ENCODE data around the gene CTNNA1.

Gene CTNNA1

GRCh38 chr5:138926688-138927448 is 173.6 kb downstream of the CTNNA1 start:
- DNase-seq (ENCODE audit: low read depth): no peak
- no peak overlapping the region for H3K4me3 ChIP-seq (ENCODE audit: low read length)
- TF ChIP-seq, protein P1, sequence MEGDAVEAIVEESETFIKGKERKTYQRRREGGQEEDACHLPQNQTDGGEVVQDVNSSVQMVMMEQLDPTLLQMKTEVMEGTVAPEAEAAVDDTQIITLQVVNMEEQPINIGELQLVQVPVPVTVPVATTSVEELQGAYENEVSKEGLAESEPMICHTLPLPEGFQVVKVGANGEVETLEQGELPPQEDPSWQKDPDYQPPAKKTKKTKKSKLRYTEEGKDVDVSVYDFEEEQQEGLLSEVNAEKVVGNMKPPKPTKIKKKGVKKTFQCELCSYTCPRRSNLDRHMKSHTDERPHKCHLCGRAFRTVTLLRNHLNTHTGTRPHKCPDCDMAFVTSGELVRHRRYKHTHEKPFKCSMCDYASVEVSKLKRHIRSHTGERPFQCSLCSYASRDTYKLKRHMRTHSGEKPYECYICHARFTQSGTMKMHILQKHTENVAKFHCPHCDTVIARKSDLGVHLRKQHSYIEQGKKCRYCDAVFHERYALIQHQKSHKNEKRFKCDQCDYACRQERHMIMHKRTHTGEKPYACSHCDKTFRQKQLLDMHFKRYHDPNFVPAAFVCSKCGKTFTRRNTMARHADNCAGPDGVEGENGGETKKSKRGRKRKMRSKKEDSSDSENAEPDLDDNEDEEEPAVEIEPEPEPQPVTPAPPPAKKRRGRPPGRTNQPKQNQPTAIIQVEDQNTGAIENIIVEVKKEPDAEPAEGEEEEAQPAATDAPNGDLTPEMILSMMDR (IDR thresholded peaks at IDR 0.05; ENCODE audit: insufficient read depth, low read depth, low read length, missing control alignments): no peak

- DNase-seq (ENCODE audit: low read depth): no peak
- TF ChIP-seq, protein P1 (IDR thresholded peaks at IDR 0.05; ENCODE audit: insufficient read depth, low read depth, low read length, missing control alignments): no peak
- no peak overlapping the region for H3K4me3 ChIP-seq (ENCODE audit: low read length)
Measured at GRCh38 chr5:138927544-138927943, 174.3 kb downstream of the CTNNA1 start.

DNA sequence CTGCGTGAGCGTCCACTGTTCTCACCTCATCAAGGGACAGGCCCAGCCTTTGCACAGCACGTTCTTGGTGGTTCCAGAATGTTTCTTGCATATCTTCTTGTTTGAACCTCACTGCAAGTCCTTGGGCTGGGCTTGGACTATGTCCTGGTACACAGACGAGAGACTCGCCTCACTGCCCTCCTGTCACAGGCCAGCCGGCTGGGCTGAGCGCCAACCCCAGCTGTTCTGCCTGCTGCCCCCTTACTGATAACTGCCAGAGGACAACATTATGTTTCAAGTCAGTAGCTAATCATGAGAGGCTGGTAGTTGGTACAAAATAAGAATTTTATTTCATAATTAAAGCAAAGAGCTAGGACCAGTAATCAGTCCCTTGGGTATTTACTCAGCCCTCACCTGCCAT is 174.8 kb downstream of the CTNNA1 start:
- TF ChIP-seq, protein P1 (IDR thresholded peaks at IDR 0.05; ENCODE audit: insufficient read depth, low read depth, low read length, missing control alignments): no peak
- DNase-seq (ENCODE audit: low read depth): no peak
- no peak overlapping the region for H3K4me3 ChIP-seq (ENCODE audit: low read length)

GRCh38 chr5:138929571-138929955 is 176.3 kb downstream of the CTNNA1 start:
- TF ChIP-seq, protein P1 (IDR thresholded peaks at IDR 0.05; ENCODE audit: insufficient read depth, low read depth, low read length, missing control alignments): no peak
- H3K4me3 ChIP-seq (ENCODE audit: low read length): no peak overlapping the region
- no peak for DNase-seq (ENCODE audit: low read depth)

- no peak overlapping the region for H3K4me3 ChIP-seq (ENCODE audit: low read length)
- TF ChIP-seq, protein P1 (IDR thresholded peaks at IDR 0.05; ENCODE audit: insufficient read depth, low read depth, low read length, missing control alignments): no peak
- no peak for DNase-seq (ENCODE audit: low read depth)
Measured at GRCh38 chr5:138930371-138931097, 177.3 kb downstream of the CTNNA1 start.

DNA sequence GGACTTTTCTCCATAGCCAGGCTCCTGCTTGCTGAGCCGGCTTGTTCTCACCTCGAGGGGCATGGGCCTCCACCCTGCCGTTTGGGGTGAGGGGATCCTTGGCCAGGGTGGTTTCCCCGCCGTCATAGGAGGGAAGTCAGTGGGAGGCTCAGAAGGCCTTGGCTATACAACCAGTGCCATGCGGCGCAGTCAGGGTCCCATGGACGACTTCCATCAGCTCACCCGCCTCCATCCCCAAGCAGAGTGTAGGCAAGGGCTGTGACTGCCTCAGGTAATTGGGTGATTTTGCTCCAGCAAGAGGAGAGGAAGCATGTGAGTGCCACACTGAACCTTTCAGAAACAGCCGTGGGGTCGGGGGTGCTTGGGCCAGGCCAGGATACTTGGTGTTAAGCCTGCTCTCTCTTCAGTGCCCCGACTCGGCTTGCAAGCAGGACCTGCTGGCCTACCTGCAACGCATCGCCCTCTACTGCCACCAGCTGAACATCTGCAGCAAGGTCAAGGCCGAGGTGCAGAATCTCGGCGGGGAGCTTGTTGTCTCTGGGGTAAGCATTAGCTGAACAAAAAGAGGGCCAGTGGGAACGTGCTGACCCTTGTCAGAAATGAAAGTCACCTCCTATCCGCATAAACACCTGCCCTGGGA is 179.1 kb downstream of the CTNNA1 start:
- DNase-seq (ENCODE audit: low read depth): peak; percentile 20
- TF ChIP-seq, protein P1 (IDR thresholded peaks at IDR 0.05; ENCODE audit: insufficient read depth, low read depth, low read length, missing control alignments): peak; percentile 24
- H3K4me3 ChIP-seq (ENCODE audit: low read length): no peak overlapping the region

Data from epithelial cell of esophagus (primary cell).